ENCODE data around the gene ID4.

Gene ID4

GRCh38 chr6:19836799-19837510 is at the start of gene ID4:
Gene ID4 (plus strand): TSS chr6:19837370. CDS start chr6:19837755, 385 bp downstream.
- DNase-seq (ENCODE audit: low spot score) (no peak), ATAC-seq (ENCODE audit: low read depth) (no peak)
- Histone ChIP-seq H3K4me1 (ENCODE audit: insufficient read depth, poor library complexity, severe bottlenecking) (no peaks in the 10 kb centered on the region), H3K9me3 (ENCODE audit: severe bottlenecking) (peaks cover 1% of the 10 kb centered on the region), H3K36me3 (ENCODE audit: low read depth) (no peaks in the 10 kb centered on the region), H3K27ac (ENCODE audit: poor library complexity, severe bottlenecking) (no peak within 1 kb of the TSS), H3K4me3 (ENCODE audit: severe bottlenecking) (peak within 1 kb of the TSS; percentile 11), H3K27me3 (ENCODE audit: insufficient read depth, poor library complexity, severe bottlenecking) (peaks cover 86% of the 10 kb centered on the region)
- no peak for TF ChIP-seq CTCF (IDR thresholded peaks at IDR 0.05; ENCODE audit: poor library complexity, severe bottlenecking)

- Histone ChIP-seq H3K36me3 (ENCODE audit: low read depth) (no peaks in the 10 kb centered on the region), H3K4me1 (ENCODE audit: insufficient read depth, poor library complexity, severe bottlenecking) (no peaks in the 10 kb centered on the region), H3K27ac (ENCODE audit: poor library complexity, severe bottlenecking) (no peak overlapping the region), H3K4me3 (ENCODE audit: severe bottlenecking) (no peak overlapping the region), H3K9me3 (ENCODE audit: severe bottlenecking) (no peaks in the 10 kb centered on the region), H3K27me3 (ENCODE audit: insufficient read depth, poor library complexity, severe bottlenecking) (no peaks in the 10 kb centered on the region)
- no peak for DNase-seq (ENCODE audit: low spot score)
- ATAC-seq (ENCODE audit: low read depth) = no peak
- TF ChIP-seq CTCF (IDR thresholded peaks at IDR 0.05; ENCODE audit: poor library complexity, severe bottlenecking) = no peak
Observed at GRCh38 chr6:19788686-19789085, 48.5 kb upstream of the ID4 start.

GRCh38 chr6:19789100-19789803 is 47.9 kb upstream of the ID4 start:
- Histone ChIP-seq H3K27ac (ENCODE audit: poor library complexity, severe bottlenecking) (no peak overlapping the region), H3K27me3 (ENCODE audit: insufficient read depth, poor library complexity, severe bottlenecking) (no peaks in the 10 kb centered on the region), H3K36me3 (ENCODE audit: low read depth) (no peaks in the 10 kb centered on the region), H3K4me1 (ENCODE audit: insufficient read depth, poor library complexity, severe bottlenecking) (no peaks in the 10 kb centered on the region), H3K9me3 (ENCODE audit: severe bottlenecking) (no peaks in the 10 kb centered on the region), H3K4me3 (ENCODE audit: severe bottlenecking) (no peak overlapping the region)
- no peak for TF ChIP-seq CTCF (IDR thresholded peaks at IDR 0.05; ENCODE audit: poor library complexity, severe bottlenecking)
- DNase-seq (ENCODE audit: low spot score) = no peak
- no peak for ATAC-seq (ENCODE audit: low read depth)

- Histone ChIP-seq H3K27me3 (ENCODE audit: insufficient read depth, poor library complexity, severe bottlenecking) (no peaks in the 10 kb centered on the region), H3K36me3 (ENCODE audit: low read depth) (no peaks in the 10 kb centered on the region), H3K9me3 (ENCODE audit: severe bottlenecking) (no peaks in the 10 kb centered on the region), H3K4me3 (ENCODE audit: severe bottlenecking) (no peak overlapping the region), H3K27ac (ENCODE audit: poor library complexity, severe bottlenecking) (no peak overlapping the region), H3K4me1 (ENCODE audit: insufficient read depth, poor library complexity, severe bottlenecking) (peaks cover 4% of the 10 kb centered on the region)
- no peak for TF ChIP-seq CTCF (IDR thresholded peaks at IDR 0.05; ENCODE audit: poor library complexity, severe bottlenecking)
- DNase-seq (ENCODE audit: low spot score) = no peak
- no peak for ATAC-seq (ENCODE audit: low read depth)
Observed at GRCh38 chr6:19791267-19791666, 45.9 kb upstream of the ID4 start.

GRCh38 chr6:19795211-19795610 is 42.0 kb upstream of the ID4 start:
- Histone ChIP-seq H3K9me3 (ENCODE audit: severe bottlenecking) (no peaks in the 10 kb centered on the region), H3K4me3 (ENCODE audit: severe bottlenecking) (no peak overlapping the region), H3K27me3 (ENCODE audit: insufficient read depth, poor library complexity, severe bottlenecking) (no peaks in the 10 kb centered on the region), H3K27ac (ENCODE audit: poor library complexity, severe bottlenecking) (no peak overlapping the region), H3K36me3 (ENCODE audit: low read depth) (no peaks in the 10 kb centered on the region), H3K4me1 (ENCODE audit: insufficient read depth, poor library complexity, severe bottlenecking) (peaks cover 4% of the 10 kb centered on the region)
- no peak for TF ChIP-seq CTCF (IDR thresholded peaks at IDR 0.05; ENCODE audit: poor library complexity, severe bottlenecking)
- DNase-seq (ENCODE audit: low spot score) (no peak), ATAC-seq (ENCODE audit: low read depth) (0 out of 3 replicates have a peak, but pooled peaks have one; percentile 38)

All from RWPE2 (cell line).